Nephron (organoid): ENCODE results near the gene NTM.
"Not testable (repeated sequence)": the region's sequence is repeated elsewhere in the genome, so short reads cannot be mapped to it uniquely, and the experiment has no call there.

ENCODE experiments used
- H3K27ac Mint-ChIP-seq, 3 experiments: 2 replicates each; pipeline ENCODE4 v1.8.0; 2020; ENCODE audit warnings: mixed read lengths in 3 of 3, mild to moderate bottlenecking in 2 of 3, moderate library complexity in 1 of 3
- H3K27me3 Mint-ChIP-seq: 2 replicates; pipeline ENCODE4 v1.8.0; 2021; ENCODE audit warnings: low read depth, mild to moderate bottlenecking, moderate library complexity, mixed read lengths
- H3K36me3 Mint-ChIP-seq: 2 replicates; pipeline ENCODE4 v1.8.0; 2020; ENCODE audit warnings: low read depth, mixed read lengths
- H3K4me1 Mint-ChIP-seq: 2 replicates; pipeline ENCODE4 v1.8.0; 2020; ENCODE audit warnings: mixed read lengths
- H3K4me3 Mint-ChIP-seq, 3 experiments: 2 replicates each; pipeline ENCODE4 v1.8.0; 2020; ENCODE audit warnings: mild to moderate bottlenecking in 3 of 3, mixed read lengths in 3 of 3, moderate library complexity in 2 of 3
- H3K9me3 Mint-ChIP-seq: 2 replicates; pipeline ENCODE4 v1.8.0; 2020; ENCODE audit warnings: mixed read lengths
- CTCF ChIP-seq, 3 experiments: fragments of 200-600 bp; sonication (generic); IDR thresholded peaks; one replicate each; pipeline ENCODE4 v1.5.0; 2021; ENCODE audit warnings: antibody characterized with exemption in 3 of 3; ENCODE audit not compliant: unreplicated experiment in 3 of 3

Gene NTM

GRCh38 chr11:131911388-131912032 is 541.1 kb downstream of the NTM start:
- not testable (repeated sequence) for H3K9me3 Mint-ChIP-seq
- TF ChIP-seq CTCF (IDR thresholded peaks at IDR 0.05; ENCODE audit: unreplicated experiment in 3 of 3): peak; percentile 46 to 60 (median 50)

DNA sequence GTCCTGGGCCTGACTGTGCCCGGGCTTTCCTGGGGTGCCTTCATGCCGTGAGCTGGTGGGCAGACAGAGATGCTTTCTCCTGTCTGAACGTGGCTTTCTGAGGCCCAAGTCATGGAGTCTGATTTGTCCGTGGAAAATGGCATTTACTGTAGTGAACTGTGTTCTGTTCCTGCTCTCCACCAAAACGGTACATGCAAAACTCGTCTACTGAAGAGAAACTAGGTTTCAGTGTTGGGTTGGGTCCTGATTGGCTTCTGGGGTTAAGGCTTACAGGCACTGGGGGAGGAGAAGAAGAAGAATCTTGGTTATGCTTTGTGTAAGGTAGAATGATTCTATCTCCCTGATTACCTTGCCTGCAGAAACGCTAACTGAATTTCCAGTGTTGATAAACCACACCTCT is 541.7 kb downstream of the NTM start:
- no peaks in the 10 kb centered on the region for H3K36me3 Mint-ChIP-seq
- TF ChIP-seq CTCF (IDR thresholded peaks at IDR 0.05; ENCODE audit: unreplicated experiment in 3 of 3): no peak
- H3K9me3 Mint-ChIP-seq: no peaks in the 10 kb centered on the region

More at GRCh38 chr11:131911388-131912032, 541.1 kb downstream of the NTM start:
- peaks cover 65% of the 10 kb centered on the region for H3K27me3 Mint-ChIP-seq
- H3K27ac Mint-ChIP-seq: peak overlapping the region in 2 of 3 experiments; percentile 77 to 83
- H3K4me1 Mint-ChIP-seq: peaks cover 38% of the 10 kb centered on the region
- H3K36me3 Mint-ChIP-seq: not testable (repeated sequence)
- peak overlapping the region; percentile 91 to 93 (median 91) for H3K4me3 Mint-ChIP-seq

GRCh38 chr11:131913267-131913666 is 542.9 kb downstream of the NTM start:
- H3K9me3 Mint-ChIP-seq: no peaks in the 10 kb centered on the region
- peaks cover 56% of the 10 kb centered on the region for H3K27me3 Mint-ChIP-seq
- H3K4me3 Mint-ChIP-seq: peak overlapping the region in 1 of 3 experiments; percentile 1
- H3K27ac Mint-ChIP-seq: no peak overlapping the region
- no peaks in the 10 kb centered on the region for H3K36me3 Mint-ChIP-seq
- no peak for TF ChIP-seq CTCF (IDR thresholded peaks at IDR 0.05; ENCODE audit: unreplicated experiment in 3 of 3)
- H3K4me1 Mint-ChIP-seq: peaks cover 35% of the 10 kb centered on the region

More for the DNA sequence above, 541.7 kb downstream of the NTM start:
- Mint-ChIP-seq H3K27ac (peak overlapping the region; percentile 8 to 30 (median 25)), H3K4me3 (peak overlapping the region; percentile 91 to 93 (median 91)), H3K27me3 (peaks cover 59% of the 10 kb centered on the region), H3K4me1 (peaks cover 38% of the 10 kb centered on the region)

DNA sequence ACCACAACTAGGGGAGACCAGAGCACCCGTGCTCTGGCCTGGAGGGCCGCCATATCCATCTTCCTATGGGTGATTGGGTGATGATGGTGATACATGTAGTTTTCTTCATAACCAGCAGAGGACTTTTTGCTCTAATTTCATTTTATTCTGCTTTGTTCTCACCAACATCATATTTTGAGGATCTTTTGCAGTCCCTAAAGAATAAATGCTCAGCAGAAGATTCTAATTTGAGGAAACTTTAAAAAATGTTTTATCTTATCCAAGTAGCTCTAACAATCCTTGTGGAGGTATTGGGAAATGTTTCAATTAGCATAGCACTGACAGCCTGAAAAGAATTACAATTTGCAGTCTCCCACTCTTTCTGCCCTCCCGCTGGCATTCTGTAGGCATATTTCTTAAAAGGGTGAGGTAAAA is 544.0 kb downstream of the NTM start:
- TF ChIP-seq CTCF (IDR thresholded peaks at IDR 0.05; ENCODE audit: unreplicated experiment in 3 of 3): peak in 2 of 3 experiments; percentile 41 to 45
- peak overlapping the region in 1 of 3 experiments; percentile 38 for H3K27ac Mint-ChIP-seq
- peaks cover 29% of the 10 kb centered on the region for H3K4me1 Mint-ChIP-seq
- H3K4me3 Mint-ChIP-seq: peak overlapping the region; percentile 56 to 76 (median 75)
- no peaks in the 10 kb centered on the region for H3K9me3 Mint-ChIP-seq
- no peaks in the 10 kb centered on the region for H3K36me3 Mint-ChIP-seq
- H3K27me3 Mint-ChIP-seq: peaks cover 45% of the 10 kb centered on the region

DNA sequence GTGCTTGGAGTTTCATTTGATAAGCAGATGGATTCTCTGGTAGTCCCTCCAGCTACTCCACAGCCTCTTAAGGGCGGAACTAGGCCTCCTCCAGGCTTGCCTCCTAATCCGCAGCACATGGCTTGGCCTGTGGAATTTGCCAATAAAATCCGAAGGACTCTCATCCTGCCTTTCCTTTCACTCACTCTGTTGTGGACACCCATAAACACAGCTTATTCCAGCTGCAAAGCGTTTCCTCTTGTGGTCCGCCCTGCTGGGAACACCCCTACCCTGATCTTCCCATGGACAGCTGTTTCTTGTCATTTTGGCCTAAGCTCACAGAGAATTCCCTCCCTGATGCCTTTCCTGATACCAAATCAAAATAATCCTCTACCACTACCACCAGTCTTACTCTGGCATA is 546.2 kb downstream of the NTM start:
- peaks cover 29% of the 10 kb centered on the region for H3K4me1 Mint-ChIP-seq
- peaks cover 33% of the 10 kb centered on the region for H3K27me3 Mint-ChIP-seq
- H3K36me3 Mint-ChIP-seq: no peaks in the 10 kb centered on the region
- H3K4me3 Mint-ChIP-seq: peak overlapping the region in 1 of 3 experiments; percentile 1
- peak overlapping the region; percentile 41 to 89 (median 47) for H3K27ac Mint-ChIP-seq
- TF ChIP-seq CTCF (IDR thresholded peaks at IDR 0.05; ENCODE audit: unreplicated experiment in 3 of 3): no peak
- H3K9me3 Mint-ChIP-seq: no peaks in the 10 kb centered on the region
